ENCODE results near the gene TMEM178B. TPM values are rescaled to one million over a fixed set of nuclear protein-coding genes. Genes with fewer than 3 reads are reported as not detected.

TMEM178B gene
- total and polyA plus RNA-seq, 2 of the 4 experiments (the other 2 are of a cell fraction): under 0.01 to 0.05 TPM

- Histone ChIP-seq H2BK15ac (ENCODE audit: low read depth, low read length) (no peak overlapping the region), H3K4ac (ENCODE audit: low read depth, low read length) (no peak overlapping the region), H3K56ac (ENCODE audit: extremely low read depth, insufficient read depth, low read length) (no peak overlapping the region), H3K9me3 (ENCODE audit: control insufficient read depth, insufficient read depth, low read length) (peaks cover 13% of the 10 kb centered on the region), H3K14ac (replicated peaks; ENCODE audit: low read depth, low read length) (no peak overlapping the region), H3K36me3 (ENCODE audit: control insufficient read depth, insufficient read depth, low read length) (no peaks in the 10 kb centered on the region), H2AK9ac (replicated peaks; ENCODE audit: low read depth, low read length, poor library complexity) (no peak overlapping the region), H4K91ac (ENCODE audit: insufficient read depth, low read depth, low read length) (no peak overlapping the region), H4K5ac (ENCODE audit: low read depth, low read length) (no peak overlapping the region), H3K4me1 (ENCODE audit: control insufficient read depth, insufficient read depth, low read length) (no peaks in the 10 kb centered on the region; the same call in 1 of the 2 replicates), H2BK120ac (ENCODE audit: low read depth, low read length) (no peak overlapping the region), H3K4me3 (ENCODE audit: insufficient read depth, low read depth, low read length) (no peak overlapping the region), H3K23ac (ENCODE audit: low read depth, low read length) (no peak overlapping the region), H4K8ac (ENCODE audit: low read depth in 2 of 2, low read length in 2 of 2) (no peak overlapping the region), H2AFZ (replicated peaks; ENCODE audit: low read length, poor library complexity) (no peak overlapping the region), H3K79me1 (ENCODE audit: low read depth in 1 of 2, low read length in 2 of 2) (no peaks in the 10 kb centered on the region), H2BK5ac (ENCODE audit: low read depth, low read length, poor library complexity, severe bottlenecking) (no peak overlapping the region), H2BK20ac (ENCODE audit: low read depth, low read length) (no peak overlapping the region), H2AK5ac (ENCODE audit: low read depth, low read length) (no peak overlapping the region), H3K9ac (ENCODE audit: low read depth, low read length) (no peak overlapping the region), H3K4me2 (ENCODE audit: low read depth, low read length) (no peak overlapping the region), H3K9me1 (ENCODE audit: insufficient read depth, low read length) (no peaks in the 10 kb centered on the region), H4K20me1 (ENCODE audit: insufficient read depth, low read length) (no peaks in the 10 kb centered on the region), H3K27me3 (ENCODE audit: control insufficient read depth, insufficient read depth, low read length) (no peaks in the 10 kb centered on the region), H3K27ac (ENCODE audit: insufficient read depth, low read length) (no peak overlapping the region), H3K18ac (ENCODE audit: low read depth, low read length) (no peak overlapping the region)
- ATAC-seq (ENCODE audit: low read depth) (no peak), DNase-seq (no peak)
- 45% methylated on average over 2 of the region's 2 CpGs; no CpG with 5 or more reads in 1 of the 2 experiments for WGBS, 2 experiments (ENCODE audit: extremely low coverage in 2 of 2, insufficient read length in 1 of 2)
- dilution Hi-C loops (cut with HindIII; ENCODE audit: low sequenced_read_pairs, unreplicated experiment) (no loop called here), in situ Hi-C loops (cut with MboI; ENCODE audit: low sequenced_read_pairs) (no loop called here), intact Hi-C loops (cut with micrococcal nuclease) (no loop called here)
- ChIA-PET POLR2A (ENCODE audit: unreplicated experiment) (no interaction called here), CTCF (interaction anchor here (0.6 to 1.4 kb wide), 3 partner anchors 22 to 339 kb away, joined by 3 to 4 read pairs (median 3); no protein-coding TSS in a partner anchor)
- BruUV-seq (replicated peaks): no TSS peak
- TF ChIP-seq RAD21 (IDR thresholded peaks at IDR 0.05; ENCODE audit: low read length) (no peak), RCOR1 (IDR thresholded peaks at IDR 0.05; ENCODE audit: insufficient replicate concordance, low read length) (no peak), NFE2L2 (IDR thresholded peaks at IDR 0.05; ENCODE audit: low read depth, low read length) (no peak)
These were observed 76.6 kb downstream of the TMEM178B start for GRCh38 chr7:141150465-141150864.

Measured in IMR-90 (cell line).